GM20000 (cell line): ENCODE data around the gene EPHA3.

Experiments used
- DNase-seq: peaks from one replicate; pipeline ENCODE4 v3.0.0; 2012; ENCODE audit warnings: low spot score
- CTCF ChIP-seq: IDR thresholded peaks from 2 replicates; pipeline ENCODE4 v1.5.1; 2012; ENCODE audit warnings: mild to moderate bottlenecking, control low read depth; ENCODE audit errors: extremely low read depth, missing control alignments

EPHA3 gene

GRCh38 chr3:89315750-89316470 lies 208.5 kb downstream of the EPHA3 start:
- TF ChIP-seq CTCF: no peak
- DNase-seq: no peak

GRCh38 chr3:89320186-89320585 lies 212.8 kb downstream of the EPHA3 start:
- no peak for DNase-seq
- no peak for TF ChIP-seq CTCF

GRCh38 chr3:89326997-89327396 lies 219.6 kb downstream of the EPHA3 start:
- no peak for TF ChIP-seq CTCF
- no peak for DNase-seq

- no peak for DNase-seq
Observed at GRCh38 chr3:89332386-89332785, 225.0 kb downstream of the EPHA3 start.

GRCh38 chr3:89332793-89333192 lies 225.4 kb downstream of the EPHA3 start:
- no peak for TF ChIP-seq CTCF
- DNase-seq: no peak

More at GRCh38 chr3:89332386-89332785, 225.0 kb downstream of the EPHA3 start:
- no peak for TF ChIP-seq CTCF

- no peak for TF ChIP-seq CTCF
- DNase-seq: no peak
Observed at GRCh38 chr3:89335693-89336092, 228.3 kb downstream of the EPHA3 start.

- no peak for DNase-seq
- TF ChIP-seq CTCF: no peak
Observed at GRCh38 chr3:89340408-89340807, 233.0 kb downstream of the EPHA3 start.
